IMR-90 (cell line): ENCODE results near the gene ZFYVE28. TPM values are rescaled to one million over a fixed set of nuclear protein-coding genes. Genes with fewer than 3 reads are reported as not detected.

Experiments used
- ATAC-seq: fragments of 200-7000 bp; cut with Tn5 transposase; 2 replicates; pipeline ENCODE4 v1.9.1; 2020; ENCODE audit warnings: low read depth, mild to moderate bottlenecking, moderate library complexity
- BruUV-seq: library from RNA; stranded (reverse); fragments of 400-500 nt; replicated peaks from 2 replicates; lab custom pipeline; 2021; lab: Mats Ljungman, UMichigan
- CTCF ChIA-PET: fragments of 300-600 bp; formaldehyde crosslinking; extraction: SDS; loops from one replicate; lab custom pipeline; 2021; ENCODE audit warnings: antibody characterized with exemption; lab: Yijun Ruan, JAX
- POLR2A ChIA-PET: fragments of 300-600 bp; sonication (Branson Sonifier 250); formaldehyde crosslinking; loops from one replicate; lab custom pipeline; 2022; ENCODE audit warnings: antibody characterized with exemption; ENCODE audit not compliant: unreplicated experiment; lab: Charles Lee
- DNase-seq: peaks from one replicate; pipeline ENCODE4 v3.0.0; 2013
- H2AFZ ChIP-seq: replicated peaks from 2 replicates; pipeline ENCODE3; 2013; ENCODE audit warnings: low read length, mild to moderate bottlenecking; ENCODE audit not compliant: poor library complexity
- H2AK5ac ChIP-seq: 2 replicates; pipeline ENCODE4 v1.6.1; 2013; ENCODE audit warnings: low read depth, low read length, inconsistent platforms
- H2AK9ac ChIP-seq: replicated peaks from 2 replicates; pipeline ENCODE3; 2013; ENCODE audit warnings: mild to moderate bottlenecking, low read depth, low read length, moderate library complexity; ENCODE audit not compliant: poor library complexity
- H2BK120ac ChIP-seq: 2 replicates; pipeline ENCODE4 v1.6.1; 2013; ENCODE audit warnings: low read depth, low read length, inconsistent platforms
- H2BK15ac ChIP-seq: 3 replicates; pipeline ENCODE4 v1.6.1; 2013; ENCODE audit warnings: low read depth, low read length, inconsistent platforms
- H2BK20ac ChIP-seq: 2 replicates; pipeline ENCODE4 v1.6.1; 2013; ENCODE audit warnings: low read depth, mild to moderate bottlenecking, inconsistent platforms, low read length, moderate library complexity
- H2BK5ac ChIP-seq: 2 replicates; pipeline ENCODE4 v1.6.1; 2013; ENCODE audit warnings: mild to moderate bottlenecking, low read depth, low read length, inconsistent platforms; ENCODE audit not compliant: poor library complexity, severe bottlenecking
- H3K14ac ChIP-seq: replicated peaks from 2 replicates; pipeline ENCODE4 v1.6.1; 2013; ENCODE audit warnings: low read depth, low read length, inconsistent platforms
- H3K18ac ChIP-seq: 2 replicates; pipeline ENCODE4 v1.6.1; 2013; ENCODE audit warnings: low read depth, low read length, control low read depth
- H3K23ac ChIP-seq: 2 replicates; pipeline ENCODE4 v1.6.1; 2013; ENCODE audit warnings: low read depth, low read length, inconsistent platforms
- H3K27ac ChIP-seq: 2 replicates; pipeline ENCODE4 v1.5.1; 2013; ENCODE audit warnings: mild to moderate bottlenecking, control low read depth, low read length; ENCODE audit not compliant: insufficient read depth
- H3K27me3 ChIP-seq: 2 replicates; pipeline ENCODE4 v1.6.1; 2013; ENCODE audit warnings: low read length; ENCODE audit not compliant: control insufficient read depth, insufficient read depth
- H3K36me3 ChIP-seq: 2 replicates; pipeline ENCODE4 v1.6.1; 2013; ENCODE audit warnings: low read length, mixed read lengths; ENCODE audit not compliant: control insufficient read depth, insufficient read depth
- H3K4ac ChIP-seq: 2 replicates; pipeline ENCODE4 v1.6.1; 2013; ENCODE audit warnings: low read depth, low read length, inconsistent platforms
- H3K4me1 ChIP-seq: 2 replicates; pipeline ENCODE4 v1.6.1; 2013; ENCODE audit warnings: low read length, mixed read lengths; ENCODE audit not compliant: control insufficient read depth, insufficient read depth
- H3K4me2 ChIP-seq: 2 replicates; pipeline ENCODE4 v1.6.1; 2013; ENCODE audit warnings: low read depth, mild to moderate bottlenecking, control low read depth, low read length, moderate library complexity
- H3K4me3 ChIP-seq: 2 replicates; pipeline ENCODE4 v1.5.1; 2013; ENCODE audit warnings: low read depth, mild to moderate bottlenecking, control low read depth, low read length, moderate library complexity; ENCODE audit not compliant: insufficient read depth
- H3K56ac ChIP-seq: 2 replicates; pipeline ENCODE4 v1.6.1; 2013; ENCODE audit warnings: low read length, inconsistent platforms; ENCODE audit not compliant: insufficient read depth; ENCODE audit errors: extremely low read depth
- H3K79me1 ChIP-seq, 2 experiments: 2 replicates each; pipeline ENCODE4 v1.6.1; 2013; ENCODE audit warnings: low read length in 2 of 2, inconsistent platforms in 1 of 2, low read depth in 1 of 2
- H3K9ac ChIP-seq: 2 replicates; pipeline ENCODE4 v1.6.1; 2013; ENCODE audit warnings: low read depth, low read length, control low read depth
- H3K9me1 ChIP-seq: 2 replicates; pipeline ENCODE4 v1.6.1; 2013; ENCODE audit warnings: low read length, inconsistent platforms; ENCODE audit not compliant: insufficient read depth
- H3K9me3 ChIP-seq: 2 replicates; pipeline ENCODE4 v1.6.1; 2013; ENCODE audit warnings: low read length; ENCODE audit not compliant: control insufficient read depth, insufficient read depth
- H4K20me1 ChIP-seq: 2 replicates; pipeline ENCODE4 v1.6.1; 2013; ENCODE audit warnings: low read length, inconsistent platforms; ENCODE audit not compliant: insufficient read depth
- H4K5ac ChIP-seq: 2 replicates; pipeline ENCODE4 v1.6.1; 2013; ENCODE audit warnings: mild to moderate bottlenecking, low read depth, low read length, control low read depth
- H4K8ac ChIP-seq, 2 experiments: 2 replicates each; pipeline ENCODE4 v1.6.1; 2013; ENCODE audit warnings: low read depth in 2 of 2, low read length in 2 of 2, control low read depth in 1 of 2, inconsistent platforms in 1 of 2
- H4K91ac ChIP-seq: 2 replicates; pipeline ENCODE4 v1.6.1; 2013; ENCODE audit warnings: low read depth, low read length, inconsistent platforms; ENCODE audit not compliant: insufficient read depth
- CHD1 ChIP-seq: IDR thresholded peaks from 2 replicates; pipeline ENCODE4 v1.6.1; 2012; ENCODE audit warnings: low read depth, low read length, improper control_type of control experiment
- ELK1 ChIP-seq: fragments of 150-350 bp; IDR thresholded peaks from 2 replicates; pipeline ENCODE4 v1.6.1; 2016; ENCODE audit warnings: low read depth, mild to moderate bottlenecking, low read length, moderate library complexity, borderline replicate concordance
- MXI1 ChIP-seq: IDR thresholded peaks from 2 replicates; pipeline ENCODE4 v1.6.1; 2012; ENCODE audit warnings: low read depth, mild to moderate bottlenecking, low read length, moderate library complexity, borderline replicate concordance
- POLR2A ChIP-seq: IDR thresholded peaks from 2 replicates; pipeline ENCODE4 v1.6.1; 2012; ENCODE audit warnings: mild to moderate bottlenecking, low read depth, low read length
- RFX5 ChIP-seq: IDR thresholded peaks from 2 replicates; pipeline ENCODE4 v1.8.0; 2012; ENCODE audit warnings: low read depth, mild to moderate bottlenecking, low read length, moderate library complexity
- WGBS, 2 experiments: methylation state at CpG; one replicate each; pipeline versions ENCODE4 v1.1.5 to v1.1.7; 2013; ENCODE audit warnings: missing lambda C conversion rate in 2 of 2; ENCODE audit not compliant: insufficient read length in 1 of 2; ENCODE audit errors: extremely low coverage in 2 of 2; 5-methylcytosine and 5-hydroxymethylcytosine counted together
- dilution Hi-C: fragments of 300-500 bp; cut with HindIII; formaldehyde crosslinking; loops from one replicate; pipeline ENCODE4 v1.14.3; 2018; ENCODE audit warnings: low sequenced_read_pairs; ENCODE audit not compliant: unreplicated experiment
- in situ Hi-C: fragments of 300-500 bp; cut with MboI; formaldehyde crosslinking; loops from 3 replicates; pipeline ENCODE4 v1.14.3; 2019; ENCODE audit warnings: low sequenced_read_pairs, inconsistent platforms, mixed read lengths
- intact Hi-C: fragments of 100-400 bp; cut with micrococcal nuclease; formaldehyde crosslinking; loops from 2 replicates; pipeline ENCODE4 v1.10.0; 2022
- polyA plus RNA-seq, 3 experiments: library from polyadenylated mRNA; depleted of rRNA; stranded (reverse); fragments of >200 nt; gene quantifications; 2 replicates each; pipeline ENCODE4 v1.2.3, GENCODE V29; 2012; ENCODE audit warnings: low replicate concordance in 1 of 3
- total RNA-seq: library from RNA; depleted of rRNA; stranded (reverse); fragments of >200 nt; gene quantifications from 2 replicates; pipeline ENCODE4 v1.2.3, GENCODE V29; 2012

ZFYVE28 gene
- total and polyA plus RNA-seq, 2 of the 4 experiments (the other 2 are of a cell fraction): 0.36 to 1.2 TPM

GRCh38 chr4:2390146-2390545, 28.3 kb downstream of the ZFYVE28 start:
- in situ Hi-C loops: no loop called here
- 50% methylated on average over 4 of the region's 9 CpGs; no CpG with 5 or more reads in 1 of the 2 experiments for WGBS, 2 experiments
- intact Hi-C loops: no loop called here
- Histone ChIP-seq H2AK5ac (no peak overlapping the region), H3K18ac (no peak overlapping the region), H2BK20ac (no peak overlapping the region), H3K4me3 (no peak overlapping the region), H4K20me1 (no peaks in the 10 kb centered on the region), H3K14ac (no peak overlapping the region), H3K23ac (no peak overlapping the region), H2BK15ac (no peak overlapping the region), H4K5ac (no peak overlapping the region), H2AK9ac (no peak overlapping the region), H3K36me3 (no peaks in the 10 kb centered on the region), H2BK5ac (no peak overlapping the region), H3K56ac (no peak overlapping the region), H3K4ac (no peak overlapping the region), H3K9me3 (no peaks in the 10 kb centered on the region), H3K9ac (no peak overlapping the region), H2AFZ (no peak overlapping the region), H4K8ac (no peak overlapping the region), H3K79me1 (no peaks in the 10 kb centered on the region), H2BK120ac (no peak overlapping the region), H3K4me1 (no peaks in the 10 kb centered on the region; the same call in 1 of the 2 replicates), H3K27me3 (peaks cover 64% of the 10 kb centered on the region), H3K27ac (no peak overlapping the region), H4K91ac (no peak overlapping the region), H3K4me2 (no peak overlapping the region), H3K9me1 (no peaks in the 10 kb centered on the region)
- dilution Hi-C loops: no loop called here
- DNase-seq: no peak
- TF ChIP-seq MXI1: no peak
- no peak for TF ChIP-seq RFX5
- no peak for TF ChIP-seq ELK1
- TF ChIP-seq POLR2A: no peak
- TF ChIP-seq CHD1: no peak
- ATAC-seq: no peak
- POLR2A ChIA-PET: no interaction called here
- CTCF ChIA-PET: no interaction called here
- no TSS peak for BruUV-seq
